Kidney (tissue), 14 donors: Measurements from ENCODE around the gene KCNQ1. TPM values are rescaled to one million over a fixed set of nuclear protein-coding genes. Genes with fewer than 3 reads are reported as not detected.
A peak's percentile ranks its signal among the peaks of the same experiment; 100 is the strongest.

Experiments used
- DNase-seq, 5 donors: peaks; one replicate each; pipeline ENCODE4 v3.0.0-alpha.2; 2013 to 2020
- FAIRE-seq: peaks from 2 replicates; lab custom pipeline; 2012; peaks lifted over from hg19 to GRCh38; lab: Jason Lieb, UNC
- H3K27ac ChIP-seq, 2 donors: one replicate each; pipeline ENCODE4 v1.7.0; 2013; ENCODE audit warnings: low read depth in 2 of 2, low read length in 2 of 2, inconsistent platforms in 1 of 2
- H3K27me3 ChIP-seq: one replicate; pipeline ENCODE4 v1.7.1; 2013; ENCODE audit warnings: low read length, inconsistent platforms; ENCODE audit not compliant: control insufficient read depth, insufficient read depth
- H3K36me3 ChIP-seq, 3 donors: one replicate each; pipeline versions ENCODE4 v1.7.0 to v1.7.1; 2013; ENCODE audit warnings: low read length in 3 of 3, control low read depth in 1 of 3, inconsistent platforms in 1 of 3; ENCODE audit not compliant: insufficient read depth in 3 of 3, control insufficient read depth in 2 of 3
- H3K4me1 ChIP-seq, 3 donors: one replicate each; pipeline versions ENCODE4 v1.7.0 to v1.7.1; 2013; ENCODE audit warnings: low read length in 3 of 3, inconsistent platforms in 1 of 3, low read depth in 1 of 3; ENCODE audit not compliant: control insufficient read depth in 2 of 3, insufficient read depth in 2 of 3
- H3K4me3 ChIP-seq, 3 donors: one replicate each; pipeline versions ENCODE4 v1.7.0 to v1.8.1; 2013; ENCODE audit warnings: low read length in 3 of 3, control low read depth in 1 of 3, inconsistent platforms in 1 of 3
- H3K9ac ChIP-seq, 3 donors: one replicate each; pipeline versions ENCODE4 v1.7.0 to v1.7.1; 2013; ENCODE audit warnings: low read length in 3 of 3, control low read depth in 1 of 3, inconsistent platforms in 1 of 3
- H3K9me3 ChIP-seq, 3 donors: one replicate each; pipeline versions ENCODE4 v1.7.0 to v1.7.1; 2013; ENCODE audit warnings: low read length in 3 of 3, control low read depth in 1 of 3, inconsistent platforms in 1 of 3; ENCODE audit not compliant: control insufficient read depth in 2 of 3, insufficient read depth in 1 of 3
- intact Hi-C: fragments of 100-400 bp; cut with DNase I; formaldehyde crosslinking; loops from one replicate; pipeline ENCODE4 v1.11.1; 2022
- polyA plus RNA-seq: library from polyadenylated mRNA; stranded (reverse); fragments of 350-450 nt; fragmentation: Illumina TruSeq; extraction: RNeasy Lipid Tissue Mini Kit (QIAGEN cat#74804); gene quantifications from one replicate; pipeline ENCODE4 v1.2.3, GENCODE V29; 2014; ENCODE audit warnings: low read depth, low replicate concordance; ENCODE audit not compliant: insufficient read depth
- total RNA-seq: library from RNA; stranded (reverse); fragmentation: NEBNext Ultra II Directional; extraction: Animal tissue kit (Norgen Biotek cat#: 25700); gene quantifications from one replicate; pipeline ENCODE4 v1.2.1, GENCODE V29; 2021
- TF ChIP-seq, protein P1 (sequence below): IDR thresholded peaks from 3 replicates; pipeline ENCODE4 v1.5.1; 2012; ENCODE audit warnings: mild to moderate bottlenecking, moderate library complexity, borderline replicate concordance; ENCODE audit not compliant: insufficient read depth; ENCODE audit errors: extremely low read depth
- donor health status: control.
- donor health status: control.
- donor health status: control.
- donor health status: control.
- donor health status: control.
- donor health status: DM: yes; HTN: yes; CAD: no.
- donor health status: Normal renal cell carcinoma (clear cell type).

KCNQ1 gene
- total and polyA plus RNA-seq, 2 donors from 2014 or later, result 45.5 to 49.4 TPM

GRCh38 chr11:2665526-2666400 is 221.0 kb downstream of the KCNQ1 start:
- TF ChIP-seq, protein P1, sequence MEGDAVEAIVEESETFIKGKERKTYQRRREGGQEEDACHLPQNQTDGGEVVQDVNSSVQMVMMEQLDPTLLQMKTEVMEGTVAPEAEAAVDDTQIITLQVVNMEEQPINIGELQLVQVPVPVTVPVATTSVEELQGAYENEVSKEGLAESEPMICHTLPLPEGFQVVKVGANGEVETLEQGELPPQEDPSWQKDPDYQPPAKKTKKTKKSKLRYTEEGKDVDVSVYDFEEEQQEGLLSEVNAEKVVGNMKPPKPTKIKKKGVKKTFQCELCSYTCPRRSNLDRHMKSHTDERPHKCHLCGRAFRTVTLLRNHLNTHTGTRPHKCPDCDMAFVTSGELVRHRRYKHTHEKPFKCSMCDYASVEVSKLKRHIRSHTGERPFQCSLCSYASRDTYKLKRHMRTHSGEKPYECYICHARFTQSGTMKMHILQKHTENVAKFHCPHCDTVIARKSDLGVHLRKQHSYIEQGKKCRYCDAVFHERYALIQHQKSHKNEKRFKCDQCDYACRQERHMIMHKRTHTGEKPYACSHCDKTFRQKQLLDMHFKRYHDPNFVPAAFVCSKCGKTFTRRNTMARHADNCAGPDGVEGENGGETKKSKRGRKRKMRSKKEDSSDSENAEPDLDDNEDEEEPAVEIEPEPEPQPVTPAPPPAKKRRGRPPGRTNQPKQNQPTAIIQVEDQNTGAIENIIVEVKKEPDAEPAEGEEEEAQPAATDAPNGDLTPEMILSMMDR, result no peak
- Histone ChIP-seq H3K36me3 (peaks cover 0 to 8% (median 5%) of the 10 kb centered on the region in 3 donors), H3K9me3 (peaks cover 0 to 8% (median 0%) of the 10 kb centered on the region in 3 donors), H3K27me3 (no peaks in the 10 kb centered on the region), H3K4me3 (no peak overlapping the region), H3K27ac (no peak overlapping the region), H3K9ac (no peak overlapping the region), H3K4me1 (peaks cover 0 to 5% (median 0%) of the 10 kb centered on the region in 3 donors)
- FAIRE-seq, result no peak
- intact Hi-C loops, result no loop called here
- peak in 3 of 5 donors; percentile 8 to 53 (median 18) for DNase-seq

- DNase-seq (peak in 3 of 5 donors; percentile 6 to 28 (median 17)), FAIRE-seq (no peak)
- Histone ChIP-seq H3K27ac (no peak overlapping the region), H3K36me3 (peaks cover 0 to 8% (median 5%) of the 10 kb centered on the region in 3 donors), H3K9ac (no peak overlapping the region), H3K4me3 (no peak overlapping the region), H3K9me3 (peaks cover 0 to 1% (median 0%) of the 10 kb centered on the region in 3 donors), H3K27me3 (no peaks in the 10 kb centered on the region), H3K4me1 (peaks cover 0 to 5% (median 0%) of the 10 kb centered on the region in 3 donors)
- TF ChIP-seq, protein P1, result no peak
- intact Hi-C loops, result no loop called here
Observed at GRCh38 chr11:2666401-2666741, 221.6 kb downstream of the KCNQ1 start.

DNA sequence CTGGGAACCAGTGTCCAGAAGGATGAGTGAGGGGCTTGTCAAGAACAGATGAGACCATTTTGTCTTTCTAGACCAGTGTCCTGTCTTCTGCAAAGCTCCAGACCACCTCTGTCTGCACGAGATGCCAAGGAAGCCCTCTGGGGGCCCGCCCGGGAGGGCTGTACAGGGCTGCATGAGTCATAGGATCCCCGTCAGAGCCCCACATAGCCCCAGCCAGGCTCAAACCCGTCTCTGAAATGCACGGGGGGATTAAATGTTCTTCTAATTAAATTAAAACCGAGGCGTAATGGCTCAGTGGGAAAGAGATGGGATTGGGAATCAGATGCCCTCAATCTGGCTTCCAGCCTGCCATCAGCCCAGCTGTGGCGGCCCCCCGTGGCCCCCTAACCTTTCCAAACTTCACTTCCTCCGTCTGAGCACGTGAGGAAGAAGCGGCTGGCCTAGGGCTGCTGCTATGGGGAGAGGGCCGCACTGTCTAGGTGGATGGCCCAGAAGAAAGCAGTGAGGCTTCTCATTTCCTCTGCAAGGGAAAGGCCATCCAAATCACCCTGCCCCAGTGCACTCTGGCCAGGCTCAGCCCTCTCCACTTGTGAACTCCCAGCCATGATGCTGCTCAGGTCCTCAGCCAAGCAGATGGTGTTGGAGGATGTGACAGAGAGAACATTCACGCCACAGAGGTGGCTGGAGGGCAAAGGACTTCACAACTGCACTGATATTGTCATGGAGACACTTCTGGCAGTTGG is 222.2 kb downstream of the KCNQ1 start:
- Histone ChIP-seq H3K9ac (no peak overlapping the region), H3K4me1 (peaks cover 0 to 5% (median 0%) of the 10 kb centered on the region in 3 donors), H3K27ac (no peak overlapping the region), H3K27me3 (no peaks in the 10 kb centered on the region), H3K4me3 (no peak overlapping the region), H3K9me3 (no peaks in the 10 kb centered on the region), H3K36me3 (peaks cover 0 to 8% (median 5%) of the 10 kb centered on the region in 3 donors)
- DNase-seq (peak in 3 of 5 donors; percentile 7 to 57 (median 22)), FAIRE-seq (no peak)
- intact Hi-C loops, result no loop called here
- TF ChIP-seq, protein P1, result no peak
